NCI-H128 (cell line): Measurements from ENCODE around the gene MSI2.
"Not testable (repeated sequence)": the region's sequence is repeated elsewhere in the genome, so short reads cannot be mapped to it uniquely, and the experiment has no call there.

ENCODE experiments used
- DNase-seq: peaks from one replicate; lab custom pipeline; 2025; ENCODE audit not compliant: unreplicated experiment; lab: John Stamatoyannopoulos, UW

The MSI2 gene

DNA sequence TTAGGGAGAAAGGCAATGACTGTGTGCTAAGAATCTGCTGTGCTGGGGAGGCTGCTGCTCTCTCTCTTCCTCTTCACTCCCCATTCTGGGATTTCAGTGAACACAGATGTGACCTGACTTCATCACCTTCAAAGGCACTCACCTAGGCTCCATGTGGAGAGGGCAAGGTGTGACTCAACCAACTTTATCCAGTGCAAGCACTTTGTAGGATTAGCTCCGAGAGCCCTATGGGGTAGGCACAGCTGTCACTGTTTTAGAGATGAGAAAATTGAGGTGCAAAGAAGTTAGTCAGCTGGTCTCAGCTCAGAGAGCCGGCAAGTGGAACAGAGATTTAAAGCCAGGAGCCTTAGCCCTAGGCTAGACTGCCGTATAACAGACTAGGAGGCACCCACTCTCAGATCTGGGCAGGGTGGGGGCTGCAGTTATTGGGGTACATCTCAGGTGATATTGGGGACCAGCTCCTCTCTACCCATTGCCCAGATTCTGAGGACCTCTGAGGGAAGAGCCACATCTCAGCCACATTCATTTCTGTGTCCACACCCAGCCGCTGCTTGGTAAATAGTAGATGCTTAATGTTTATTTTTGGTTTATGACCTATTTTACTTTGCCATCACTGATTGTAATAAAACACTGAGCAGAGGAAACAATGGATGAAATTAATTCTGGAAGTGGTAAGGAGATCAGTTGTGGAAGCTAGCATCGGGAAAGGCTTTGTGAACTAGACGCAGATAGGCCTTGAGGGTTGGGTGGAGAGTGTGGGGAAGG is 350.0 kb downstream of the MSI2 start:
- no peak for DNase-seq

DNA sequence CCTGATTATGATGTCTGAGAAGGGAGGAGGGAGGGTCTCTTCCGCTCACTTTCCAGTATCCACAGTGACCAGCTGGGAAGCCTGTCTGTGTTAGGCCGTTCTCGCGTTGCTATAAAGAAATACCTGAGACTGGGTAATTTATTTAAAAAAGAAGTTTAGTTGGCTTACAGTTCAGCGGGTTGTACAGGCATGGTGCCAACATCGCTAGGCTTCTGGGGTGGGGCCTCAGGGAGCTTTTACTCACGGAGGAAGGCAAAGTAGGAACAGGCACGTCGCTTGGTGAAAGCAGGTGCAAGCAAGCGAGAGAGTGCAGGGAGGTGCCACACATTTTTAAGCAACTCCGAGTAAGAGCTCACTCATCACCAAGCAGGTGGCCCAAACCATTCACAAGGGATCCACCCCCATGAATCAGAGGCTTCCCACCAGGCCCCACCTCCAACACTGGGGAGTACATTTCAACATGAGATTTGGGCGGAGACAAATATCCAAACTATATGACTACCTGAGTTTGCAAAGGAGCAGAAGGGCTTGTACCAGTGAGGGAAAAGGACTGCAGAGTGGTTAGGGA is 351.3 kb downstream of the MSI2 start:
- no peak for DNase-seq

DNA sequence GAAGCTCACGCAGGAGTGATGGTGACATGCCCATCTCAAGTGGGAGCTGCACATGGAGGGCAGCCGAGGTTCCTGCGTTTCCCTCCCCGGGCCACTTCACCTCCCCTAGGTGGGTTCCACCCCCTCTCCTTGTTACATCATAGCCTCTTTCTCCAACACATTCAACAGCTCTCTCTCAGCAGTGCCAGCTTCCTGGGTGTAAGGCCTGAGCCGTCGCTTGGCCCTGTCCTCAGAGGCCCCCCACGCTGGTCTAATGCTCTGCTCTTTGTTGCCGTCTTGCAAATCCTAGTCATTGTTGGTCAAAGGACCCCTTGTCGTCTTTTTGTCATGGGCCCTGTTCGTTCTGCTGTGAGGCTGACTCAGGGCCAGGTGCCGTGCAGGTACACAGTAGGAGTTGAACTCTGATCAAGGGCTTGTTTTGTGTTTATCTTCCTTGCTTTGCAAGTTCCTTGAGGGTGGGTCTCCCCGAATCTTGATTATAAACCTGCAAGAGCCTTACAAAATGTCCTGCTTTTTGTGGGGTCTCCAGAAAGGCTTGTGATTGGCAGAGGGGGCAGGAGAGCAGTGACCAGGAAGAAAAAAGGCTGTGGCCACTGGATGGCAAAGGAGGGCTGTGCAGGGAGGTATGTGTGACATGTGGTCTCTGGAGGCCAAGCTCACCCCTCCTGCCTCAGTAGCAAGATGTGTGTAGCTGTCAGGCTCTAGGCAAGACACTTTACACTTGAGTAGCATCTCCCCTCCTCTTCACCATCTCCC is 352.2 kb downstream of the MSI2 start:
- no peak for DNase-seq

DNA sequence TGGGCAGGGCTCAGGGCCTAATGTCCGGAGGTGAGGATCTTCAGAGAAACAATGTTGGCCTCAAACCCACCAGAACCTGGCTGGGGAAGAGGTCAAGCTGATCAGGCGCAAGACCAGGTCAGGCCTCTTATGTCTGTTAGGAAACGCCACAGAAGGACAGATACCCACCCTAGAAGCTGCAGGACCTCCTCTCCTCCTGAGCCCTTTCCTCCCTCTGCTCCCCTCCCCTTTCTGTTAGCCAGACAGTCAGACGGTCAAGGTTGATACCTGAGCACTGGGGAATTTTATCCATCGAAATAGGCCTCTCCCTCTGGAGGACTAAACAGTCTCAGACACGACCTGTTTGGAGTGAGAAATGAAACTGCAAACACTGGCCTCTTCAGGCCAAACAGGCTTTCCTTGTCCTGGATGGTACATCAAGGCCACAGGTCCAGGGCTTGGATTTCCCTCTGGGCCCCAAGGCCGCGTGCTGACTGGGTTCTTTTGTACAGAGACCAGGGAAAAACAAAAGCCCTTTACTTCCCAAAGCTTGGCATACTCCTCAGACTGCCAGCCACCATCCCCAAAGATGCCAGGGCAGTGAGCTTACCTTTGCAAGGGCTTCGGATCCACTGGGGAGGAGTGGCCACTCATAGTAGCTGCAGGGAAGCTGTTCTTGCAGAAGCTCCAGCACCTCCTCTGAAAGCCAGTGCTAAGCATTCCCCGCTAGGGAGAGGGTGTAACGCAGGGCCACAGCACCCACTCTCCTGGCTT is 353.0 kb downstream of the MSI2 start:
- DNase-seq = no peak

DNA sequence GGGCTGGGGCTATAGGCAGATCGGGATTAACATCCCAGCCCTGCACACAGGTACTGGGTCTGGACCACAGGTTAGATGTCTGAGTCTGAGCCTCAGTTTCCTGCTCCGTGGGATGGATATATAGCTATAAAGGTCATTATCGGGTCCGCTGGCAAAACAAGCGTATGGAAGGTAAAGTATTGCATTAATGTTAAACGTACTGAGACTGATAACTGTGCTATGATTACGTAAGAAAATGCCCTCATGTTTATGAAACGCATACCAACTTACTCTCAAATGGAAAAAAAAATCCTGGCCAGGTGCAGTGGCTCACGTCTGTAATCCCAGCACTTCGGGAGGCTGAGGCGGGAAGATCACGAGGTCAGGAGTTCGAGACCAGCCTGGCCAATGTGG is 353.6 kb downstream of the MSI2 start:
- no peak for DNase-seq

DNA sequence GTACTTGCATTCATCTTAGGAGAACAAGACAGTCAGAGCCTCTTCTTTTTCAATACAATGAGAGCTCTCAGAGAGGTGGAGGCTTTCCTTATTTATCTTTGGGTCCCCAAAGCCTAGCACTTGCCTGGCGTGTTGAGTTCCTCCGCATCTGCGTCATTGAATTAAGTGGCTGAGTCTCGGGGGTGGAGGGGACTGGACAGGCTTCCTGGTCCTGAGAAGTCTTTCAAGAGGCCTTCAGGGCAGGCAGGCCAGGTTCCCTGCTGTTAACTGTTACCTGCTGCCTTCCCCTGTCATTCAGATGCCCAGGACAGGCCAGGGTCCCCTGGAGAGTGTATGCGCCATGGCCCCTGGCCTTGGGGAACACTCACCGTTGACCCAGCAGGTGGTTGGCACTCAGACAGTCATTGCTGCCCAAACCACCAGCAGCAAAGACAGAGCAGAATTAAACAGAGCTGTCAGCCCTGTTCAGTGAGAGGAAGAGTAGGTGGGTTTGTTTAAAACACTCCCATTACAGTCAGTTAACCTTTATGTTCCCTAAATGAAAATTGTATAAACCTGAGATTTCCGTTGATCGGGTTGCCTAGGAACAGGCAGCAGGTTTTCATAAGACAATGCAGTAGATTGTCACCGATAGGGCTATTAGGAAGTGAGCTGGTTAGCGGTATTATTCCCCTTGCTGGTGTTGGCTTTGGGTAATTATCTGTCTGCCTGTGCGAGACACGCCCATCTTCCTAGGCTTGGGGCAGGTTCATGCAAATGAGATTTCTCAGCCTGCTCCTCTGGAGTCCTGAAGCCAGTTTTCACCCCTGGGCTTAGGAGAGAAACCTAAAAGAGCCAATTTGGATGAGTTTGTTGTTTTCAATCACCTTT is 356.1 kb downstream of the MSI2 start:
- no peak for DNase-seq

DNA sequence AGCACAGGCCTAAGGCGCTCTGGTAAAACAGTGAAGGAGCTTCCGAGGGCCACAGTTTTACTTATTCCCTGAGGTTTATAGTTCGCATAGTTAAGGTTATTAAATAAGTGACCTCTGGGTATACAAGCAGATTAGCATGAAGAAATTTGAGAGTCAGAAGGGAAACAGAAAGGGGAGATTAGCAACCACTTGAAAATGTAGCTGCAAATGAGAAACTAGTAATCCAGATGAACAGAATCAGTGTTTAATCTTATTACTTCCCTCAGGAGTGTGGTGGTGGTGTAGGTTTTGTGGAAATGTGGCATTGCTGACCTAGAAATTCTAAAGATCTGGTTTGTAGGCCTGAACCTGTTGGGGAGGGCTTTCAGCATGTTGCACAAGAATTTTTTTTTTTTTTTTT is 358.4 kb downstream of the MSI2 start:
- no peak for DNase-seq

DNA sequence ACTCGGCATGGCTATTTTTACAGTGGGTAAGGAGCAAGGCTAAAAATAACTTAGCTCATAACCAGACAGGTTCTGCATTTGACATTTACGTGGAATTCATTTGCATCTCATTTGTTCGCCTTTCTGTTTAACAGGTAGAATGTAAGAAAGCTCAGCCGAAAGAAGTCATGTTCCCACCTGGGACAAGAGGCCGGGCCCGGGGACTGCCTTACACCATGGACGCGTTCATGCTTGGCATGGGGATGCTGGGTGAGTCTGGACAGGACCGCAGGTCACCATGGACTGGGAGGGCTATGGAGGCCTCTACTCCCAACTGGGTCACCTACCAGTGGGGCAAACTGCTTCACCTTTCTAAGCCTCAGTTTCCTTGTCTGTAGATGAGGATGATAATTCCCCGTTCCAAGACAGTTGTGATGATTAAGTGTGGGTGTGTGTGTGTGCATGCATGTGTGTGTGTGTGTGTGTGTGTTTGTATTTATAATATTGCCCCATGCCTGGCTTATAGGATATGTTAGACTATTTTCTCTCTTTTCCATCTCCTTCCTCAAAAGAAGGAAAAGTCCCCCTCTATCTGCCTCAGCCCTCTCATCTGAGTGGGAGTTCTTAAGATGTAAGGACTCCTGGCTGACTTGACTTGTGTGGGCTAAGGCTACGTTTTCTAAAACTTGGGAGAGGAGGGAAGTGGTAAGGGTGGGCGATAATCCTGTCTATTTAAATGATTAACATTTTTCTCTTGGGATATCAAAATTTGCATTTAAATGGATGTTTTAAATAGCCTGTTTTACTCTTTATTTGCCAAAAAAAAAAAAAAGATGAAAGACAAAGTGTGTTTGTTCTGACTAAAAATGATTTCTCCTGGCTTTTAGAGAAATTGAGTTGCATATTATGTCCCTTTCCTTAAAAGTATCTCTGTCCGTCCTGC is 359.8 kb downstream of the MSI2 start:
- no peak for DNase-seq

DNA sequence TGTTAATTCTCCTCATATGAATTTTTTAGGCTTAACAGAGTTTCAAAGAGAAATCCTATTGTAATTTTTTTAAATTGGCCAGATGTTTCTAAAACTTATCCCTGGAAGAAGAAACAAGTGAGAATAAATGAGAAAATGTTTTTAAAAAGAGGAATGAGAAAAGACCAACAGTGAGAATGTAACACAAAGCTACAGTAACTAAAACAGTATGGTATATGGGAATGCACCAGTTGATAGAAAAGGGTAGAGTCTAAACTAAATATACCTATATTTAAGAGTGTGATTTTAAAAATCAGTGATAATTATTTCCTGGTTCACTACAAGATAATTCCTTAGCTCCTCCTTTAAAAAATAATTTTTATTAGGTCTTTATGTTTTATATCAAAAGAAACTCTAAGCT is 360.9 kb downstream of the MSI2 start:
- no peak for DNase-seq

DNA sequence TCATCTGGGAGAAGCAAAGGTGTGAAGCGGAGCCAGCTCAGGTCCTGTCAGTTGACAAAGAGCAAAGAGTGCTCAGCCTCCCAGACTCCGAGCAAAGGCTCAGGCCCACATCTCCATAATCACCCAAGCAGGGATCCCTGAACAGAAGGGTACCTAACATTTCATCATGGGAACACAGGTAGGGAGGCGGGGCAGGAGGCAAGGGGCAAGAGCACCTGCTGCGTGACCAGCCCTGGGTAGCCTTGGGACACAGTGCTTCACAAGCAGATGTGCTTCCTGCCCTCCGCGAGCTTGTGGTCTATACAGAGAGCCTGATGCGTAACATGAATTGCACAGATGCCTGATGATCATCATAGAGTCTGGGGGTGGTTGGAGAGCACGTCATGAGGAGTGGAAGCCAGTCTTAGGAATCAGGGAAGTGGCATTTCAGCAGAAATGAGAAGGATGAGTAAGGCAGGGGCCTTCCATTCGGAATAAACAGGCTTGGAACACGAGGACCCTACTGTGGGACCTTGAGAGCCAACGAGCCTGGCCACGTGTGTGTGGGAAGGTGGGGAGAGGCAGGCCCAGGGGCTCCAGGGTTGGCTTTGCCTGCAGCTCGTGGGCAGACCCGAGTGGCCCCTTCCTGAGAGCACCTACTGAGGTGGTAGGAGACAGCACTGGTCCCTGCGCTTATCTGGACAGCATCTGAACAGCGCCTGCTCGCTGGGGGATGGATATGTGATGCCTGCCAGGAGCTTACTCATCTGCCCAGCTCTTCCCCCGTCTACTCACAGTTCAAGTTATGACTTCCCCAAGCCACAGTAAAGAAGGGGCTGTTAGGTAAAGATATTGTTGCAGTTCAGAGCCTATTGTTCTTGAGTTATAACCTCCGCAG is 363.0 kb downstream of the MSI2 start:
- no peak for DNase-seq

DNA sequence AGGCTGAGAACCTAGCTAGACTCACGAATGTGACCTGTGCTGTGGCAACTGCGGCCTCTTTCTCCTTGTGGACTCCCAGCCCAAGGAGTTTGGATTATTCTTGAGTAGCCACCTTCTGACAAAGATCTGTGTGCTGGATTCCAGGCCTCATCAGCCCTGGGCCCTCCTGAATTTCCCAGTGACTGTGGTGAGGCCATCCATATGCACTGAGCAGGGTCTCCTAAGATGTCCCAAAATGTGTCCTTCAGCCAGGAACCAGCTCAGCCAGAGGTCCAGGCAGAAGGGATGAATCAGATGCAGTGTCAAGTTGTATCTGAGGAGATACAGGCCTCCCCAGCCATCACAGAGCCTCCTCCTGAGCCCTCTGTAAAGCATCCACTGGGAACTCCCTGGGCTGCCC is 364.3 kb downstream of the MSI2 start:
- DNase-seq = no peak

DNA sequence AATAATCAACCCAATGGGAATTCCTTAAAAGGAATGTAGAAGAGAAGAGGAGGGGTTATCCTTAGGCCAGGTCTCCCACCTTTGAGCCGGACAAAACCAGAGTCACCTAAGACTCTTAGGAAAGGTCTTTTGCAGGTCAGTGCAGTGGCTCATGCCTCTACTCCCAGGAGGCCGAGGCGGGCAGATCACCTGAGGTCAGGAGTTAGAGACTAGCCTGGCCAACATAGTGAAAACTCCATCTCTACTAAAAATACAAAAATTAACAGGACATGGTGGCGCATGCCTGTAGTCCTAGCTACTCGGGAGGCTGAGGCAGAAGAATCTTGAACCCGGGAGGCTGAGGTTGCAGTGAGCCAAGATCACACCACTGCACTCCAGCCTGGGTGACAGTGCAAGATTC is 365.5 kb downstream of the MSI2 start:
- DNase-seq = not testable (repeated sequence)

DNA sequence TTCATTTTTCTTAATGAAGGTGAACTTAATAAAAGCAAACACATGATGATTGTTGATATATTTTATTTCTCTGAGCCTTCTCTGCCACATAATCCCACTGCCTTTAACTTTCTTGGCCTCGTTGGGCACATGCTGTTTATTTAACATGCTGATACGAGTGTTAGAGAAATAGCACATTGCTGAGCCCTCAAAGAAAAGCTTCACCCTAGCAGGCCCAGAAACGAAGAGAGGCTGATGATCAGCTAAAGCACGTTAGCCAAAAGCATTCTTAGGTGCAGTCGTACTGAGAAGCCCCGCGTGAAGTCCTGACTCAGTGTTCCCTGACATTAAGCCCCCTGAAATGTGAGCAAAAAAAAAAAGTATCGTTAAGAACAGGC is 366.0 kb downstream of the MSI2 start:
- DNase-seq = no peak

DNA sequence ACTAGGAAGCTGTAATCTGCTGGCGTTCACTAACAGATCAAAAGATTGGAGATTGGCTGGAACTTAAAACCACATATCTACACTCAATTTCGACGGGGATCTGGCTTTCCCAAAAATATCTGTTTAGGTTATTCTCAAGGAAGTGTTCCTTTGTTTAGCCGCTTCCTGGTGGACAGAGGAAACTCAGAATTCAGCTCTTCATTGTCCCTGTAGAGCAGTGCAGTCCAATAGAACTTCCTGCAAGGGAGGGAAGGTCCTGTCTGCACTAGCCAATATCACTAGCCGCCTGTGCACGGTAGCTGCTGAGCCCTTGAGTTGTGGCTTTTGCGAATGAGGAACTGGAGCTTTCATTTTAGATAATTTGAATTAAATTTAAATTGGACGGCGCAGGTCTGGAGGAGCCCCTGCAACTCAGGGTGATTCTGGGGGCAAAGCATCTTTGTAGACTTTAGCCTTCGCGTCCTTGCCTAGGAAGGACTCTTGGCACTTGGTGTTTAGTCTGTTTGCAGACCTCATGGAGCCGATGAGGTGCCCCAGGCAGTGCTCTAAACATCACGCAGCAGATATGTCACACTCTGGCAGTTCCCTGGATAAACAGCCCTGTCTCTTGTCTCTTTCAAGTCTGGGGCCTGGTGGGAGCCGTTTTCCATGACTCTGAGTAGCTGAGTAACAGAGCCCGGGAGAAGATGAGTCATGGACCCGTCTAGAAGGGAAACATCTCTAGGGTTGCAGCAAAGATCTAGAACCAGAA is 366.5 kb downstream of the MSI2 start:
- DNase-seq = no peak

DNA sequence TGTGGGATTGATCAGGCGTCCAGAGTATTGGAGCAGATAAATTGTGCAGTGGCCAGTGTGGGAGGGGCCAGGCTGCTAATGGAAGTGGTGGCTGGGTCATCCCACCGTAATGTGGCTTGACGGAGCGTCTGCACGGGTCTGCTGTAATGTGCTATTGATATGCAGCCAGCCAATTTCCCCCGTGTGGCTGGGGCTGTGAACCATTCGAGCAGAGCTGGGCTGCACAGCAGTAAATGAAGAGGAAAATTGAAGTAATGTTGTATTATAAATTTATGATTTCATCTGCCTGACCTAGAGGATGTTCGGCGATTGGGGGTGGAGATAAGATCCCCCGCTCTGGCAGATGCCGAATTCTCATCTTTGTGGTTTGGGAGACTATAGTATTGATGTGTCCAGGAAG is 367.3 kb downstream of the MSI2 start:
- no peak for DNase-seq

DNA sequence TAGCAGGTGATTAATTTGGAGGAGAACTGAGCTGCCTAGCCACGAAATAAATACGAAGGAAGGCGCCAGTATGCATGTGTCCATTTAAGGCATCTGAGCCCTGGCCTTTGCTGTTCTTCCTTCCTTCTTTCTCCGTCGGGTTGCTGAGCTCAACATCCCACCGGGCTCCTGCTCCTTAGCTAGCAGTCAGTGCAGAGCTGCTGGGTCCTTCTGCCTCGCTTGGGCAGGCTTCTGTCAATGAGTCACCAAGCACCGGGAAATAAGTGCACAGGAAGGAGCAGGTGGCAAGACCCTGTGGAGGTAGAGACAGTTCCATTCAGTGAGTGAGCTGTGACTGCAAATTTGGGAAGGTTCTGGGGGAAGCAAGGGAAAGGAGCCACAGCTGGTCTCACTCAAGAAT is 368.1 kb downstream of the MSI2 start:
- DNase-seq = no peak

DNA sequence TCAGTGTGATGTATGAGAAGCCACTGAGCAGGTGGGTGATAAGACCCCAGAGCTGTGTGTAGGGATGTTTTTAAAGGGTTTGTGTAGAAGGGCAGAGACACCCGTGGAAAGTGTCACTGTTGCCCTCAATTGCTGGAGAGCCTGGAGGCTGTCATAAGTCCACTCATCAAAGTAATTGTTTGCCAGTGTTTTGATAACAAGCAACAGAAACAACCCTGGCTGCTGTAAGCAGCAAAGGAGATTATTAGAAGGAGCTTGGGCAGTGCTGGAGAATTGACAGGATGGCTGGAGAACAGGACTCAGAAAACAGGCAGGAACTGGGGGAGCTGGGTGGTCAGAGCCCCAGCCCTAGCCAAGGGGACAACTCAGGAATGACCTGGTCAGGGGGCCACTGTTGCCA is 369.2 kb downstream of the MSI2 start:
- no peak for DNase-seq

DNA sequence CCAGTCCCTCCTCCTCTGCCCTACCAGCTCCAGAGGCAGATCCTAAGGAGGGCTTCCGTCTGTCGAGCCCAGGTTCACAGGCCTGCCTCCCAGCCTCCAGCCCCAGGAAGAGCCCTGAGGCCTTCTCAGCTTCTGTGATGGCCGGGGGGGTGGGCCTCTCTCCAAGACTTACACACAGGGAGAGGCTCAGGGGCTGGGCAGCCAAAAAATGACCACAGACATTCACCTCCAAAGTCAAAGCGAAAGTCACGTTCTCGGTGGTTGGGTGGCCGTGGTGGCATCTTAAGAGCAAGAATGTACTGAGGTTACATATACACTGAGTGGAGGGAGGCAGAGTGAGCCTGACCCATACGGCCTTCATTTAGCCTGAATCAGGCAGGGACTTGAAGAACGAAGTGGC is 369.6 kb downstream of the MSI2 start:
- no peak for DNase-seq
